DOHH2 (cell line): ENCODE results near the gene SUFU.

Experiments
- H3F3A ChIP-seq: fragments of 200-600 bp; sonication (generic), shearing (Covaris generic); 2 replicates; pipeline ENCODE4 v1.6.0; 2016; ENCODE audit warnings: antibody characterized with exemption, mild to moderate bottlenecking; ENCODE audit not compliant: control insufficient read depth, insufficient read depth
- H3K27ac ChIP-seq: fragments of 200-600 bp; sonication (generic); 2 replicates; pipeline ENCODE4 v1.5.1; 2014; ENCODE audit warnings: low read depth, mild to moderate bottlenecking, low read length, moderate library complexity
- H3K27me3 ChIP-seq: fragments of 200-600 bp; sonication (generic); 2 replicates; pipeline ENCODE4 v1.6.1; 2014; ENCODE audit warnings: mild to moderate bottlenecking, low read length, mixed read lengths; ENCODE audit not compliant: control insufficient read depth
- H3K36me3 ChIP-seq: fragments of 200-600 bp; sonication (generic); 2 replicates; pipeline ENCODE4 v1.6.1; 2014; ENCODE audit warnings: mild to moderate bottlenecking, low read length, moderate library complexity, mixed read lengths; ENCODE audit not compliant: control insufficient read depth
- H3K4me1 ChIP-seq: fragments of 200-600 bp; sonication (generic); 2 replicates; pipeline ENCODE4 v1.6.1; 2014; ENCODE audit warnings: mild to moderate bottlenecking, low read length, mixed read lengths; ENCODE audit not compliant: control insufficient read depth
- H3K4me2 ChIP-seq: fragments of 200-600 bp; sonication (generic); 2 replicates; pipeline ENCODE4 v1.6.0; 2014; ENCODE audit warnings: mild to moderate bottlenecking, low read length, moderate library complexity
- H3K4me3 ChIP-seq: fragments of 200-600 bp; sonication (generic); 2 replicates; pipeline ENCODE4 v1.5.1; 2014; ENCODE audit warnings: mild to moderate bottlenecking, low read length, mixed read lengths
- H3K79me2 ChIP-seq: fragments of 200-600 bp; sonication (generic); 2 replicates; pipeline ENCODE4 v1.6.1; 2014; ENCODE audit warnings: mild to moderate bottlenecking, low read length, mixed read lengths; ENCODE audit not compliant: control insufficient read depth
- H3K9me2 ChIP-seq: fragments of 200-600 bp; sonication (generic); replicated peaks from 2 replicates; pipeline ENCODE4 v1.6.1; 2014; ENCODE audit warnings: mild to moderate bottlenecking, low read length, mixed read lengths; ENCODE audit not compliant: control insufficient read depth
- H3K9me3 ChIP-seq: fragments of 200-600 bp; sonication (generic); 2 replicates; pipeline ENCODE4 v1.6.1; 2014; ENCODE audit warnings: antibody characterized with exemption, low read length, mixed read lengths; ENCODE audit not compliant: control insufficient read depth, insufficient read depth
- H4K20me1 ChIP-seq: fragments of 200-600 bp; sonication (generic); 2 replicates; pipeline ENCODE4 v1.6.0; 2014; ENCODE audit warnings: low read depth, mild to moderate bottlenecking, antibody characterized with exemption, low read length, moderate library complexity; ENCODE audit not compliant: control insufficient read depth, insufficient read depth
- CTCF ChIP-seq: fragments of 200-600 bp; sonication (generic); IDR thresholded peaks from one replicate; pipeline ENCODE4 v1.5.1; 2014; ENCODE audit warnings: antibody characterized with exemption, mild to moderate bottlenecking, low read depth, low read length; ENCODE audit not compliant: poor library complexity, severe bottlenecking
- EZH2phosphoT487 ChIP-seq: fragments of 200-600 bp; sonication (generic); IDR thresholded peaks from 2 replicates; pipeline ENCODE4 v1.6.1; 2017; ENCODE audit warnings: borderline replicate concordance, mild to moderate bottlenecking, antibody characterized with exemption, low read length, moderate library complexity, mixed read lengths

The SUFU gene

GRCh38 chr10:102479651-102480050 lies 24.1 kb upstream of the SUFU start:
- Histone ChIP-seq H3K36me3 (peaks cover 84% of the 10 kb centered on the region), H3K27ac (no peak overlapping the region), H3K27me3 (no peaks in the 10 kb centered on the region), H3K9me2 (no peaks in the 10 kb centered on the region), H3K4me3 (no peak overlapping the region), H3K4me1 (peaks cover 12% of the 10 kb centered on the region), H3F3A (no peaks in the 10 kb centered on the region), H4K20me1 (no peaks in the 10 kb centered on the region), H3K4me2 (no peak overlapping the region), H3K79me2 (no peaks in the 10 kb centered on the region), H3K9me3 (no peaks in the 10 kb centered on the region)
- TF ChIP-seq CTCF (no peak), EZH2phosphoT487 (no peak)

GRCh38 chr10:102480396-102480795 lies 23.4 kb upstream of the SUFU start:
- Histone ChIP-seq H3K9me3 (no peaks in the 10 kb centered on the region), H3K79me2 (no peaks in the 10 kb centered on the region), H3K27me3 (no peaks in the 10 kb centered on the region), H3K4me2 (no peak overlapping the region), H3F3A (no peaks in the 10 kb centered on the region), H3K4me1 (peaks cover 12% of the 10 kb centered on the region), H4K20me1 (no peaks in the 10 kb centered on the region), H3K27ac (no peak overlapping the region), H3K36me3 (peaks cover 87% of the 10 kb centered on the region), H3K4me3 (no peak overlapping the region), H3K9me2 (no peaks in the 10 kb centered on the region)
- TF ChIP-seq CTCF (no peak), EZH2phosphoT487 (no peak)

GRCh38 chr10:102484021-102484420 lies 19.8 kb upstream of the SUFU start:
- Histone ChIP-seq H3K4me1 (peaks cover 12% of the 10 kb centered on the region), H4K20me1 (no peaks in the 10 kb centered on the region), H3K27me3 (no peaks in the 10 kb centered on the region), H3K9me3 (no peaks in the 10 kb centered on the region), H3F3A (no peaks in the 10 kb centered on the region), H3K9me2 (no peaks in the 10 kb centered on the region), H3K27ac (no peak overlapping the region), H3K79me2 (no peaks in the 10 kb centered on the region), H3K36me3 (peaks cover 96% of the 10 kb centered on the region), H3K4me2 (no peak overlapping the region; the same call in 1 of the 2 replicates), H3K4me3 (no peak overlapping the region)
- TF ChIP-seq EZH2phosphoT487: no peak
- no peak for TF ChIP-seq CTCF
